Measurements from ENCODE around the gene DYNC2H1. TPM values are rescaled to one million over a fixed set of nuclear protein-coding genes. Genes with fewer than 3 reads are reported as not detected.

The DYNC2H1 gene
- total and polyA plus RNA-seq, 4 donors, result 0.77 to 3.3 (median 2.1) TPM

DNA sequence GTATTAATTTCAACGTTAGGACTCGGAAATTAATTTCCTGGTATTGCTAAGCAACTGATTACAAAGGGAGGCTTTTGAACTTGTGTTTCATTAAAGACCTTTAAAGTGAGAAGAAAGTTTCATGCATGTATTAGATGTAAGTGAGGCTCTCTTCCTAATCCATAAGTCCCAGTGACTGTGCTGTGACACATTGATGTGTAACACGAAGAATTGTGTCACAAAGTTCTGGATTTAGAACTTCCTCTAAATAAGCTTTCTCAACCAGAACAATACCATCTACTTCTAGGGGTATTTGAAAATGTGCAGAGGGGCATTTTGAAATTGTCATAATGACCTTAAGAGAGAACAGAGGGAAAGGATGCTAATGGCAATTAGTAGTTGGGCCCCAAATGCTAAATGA lies 31.7 kb upstream of the DYNC2H1 start:
- H3K9me3 ChIP-seq (ENCODE audit: control insufficient read depth in 4 of 4, low read length in 3 of 4), result no peaks in the 10 kb centered on the region
- peaks cover 9 to 24% (median 14%) of the 10 kb centered on the region in 4 donors for H3K36me3 ChIP-seq (ENCODE audit: control insufficient read depth in 4 of 4, insufficient read depth in 3 of 4, low read depth in 1 of 4, low read length in 3 of 4)
- no peak overlapping the region for H3K4me3 ChIP-seq (ENCODE audit: low read depth in 1 of 3, low read length in 3 of 3)
- no peaks in the 10 kb centered on the region for H3K4me1 ChIP-seq (ENCODE audit: control insufficient read depth in 4 of 4, insufficient read depth in 4 of 4, low read length in 3 of 4)
- no peak for DNase-seq (ENCODE audit: low spot score)
- WGBS, result 94% methylated on average over 3 of the region's 3 CpGs
- H3K9ac ChIP-seq (ENCODE audit: low read depth in 1 of 2, low read length in 2 of 2), result no peak overlapping the region
- no peak overlapping the region for H3K27ac ChIP-seq (ENCODE audit: low read depth in 1 of 2, low read length in 2 of 2)
- no peaks in the 10 kb centered on the region for H3K27me3 ChIP-seq (ENCODE audit: control insufficient read depth in 4 of 4, insufficient read depth in 4 of 4, low read length in 3 of 4)
- TF ChIP-seq GABPA (IDR thresholded peaks at IDR 0.05 in 1 of 2, conservative IDR thresholded peaks at IDR 0.05 in 1 of 2), result no peak
- TF ChIP-seq JUND (IDR thresholded peaks at IDR 0.05), result no peak
- TF ChIP-seq, protein P1, sequence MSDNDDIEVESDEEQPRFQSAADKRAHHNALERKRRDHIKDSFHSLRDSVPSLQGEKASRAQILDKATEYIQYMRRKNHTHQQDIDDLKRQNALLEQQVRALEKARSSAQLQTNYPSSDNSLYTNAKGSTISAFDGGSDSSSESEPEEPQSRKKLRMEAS (IDR thresholded peaks at IDR 0.05), result no peak
- TF ChIP-seq YY1 (IDR thresholded peaks at IDR 0.05), result no peak
- no peak for TF ChIP-seq RXRA (IDR thresholded peaks at IDR 0.05)
- TF ChIP-seq FOXA1 (IDR thresholded peaks at IDR 0.05), result no peak
- no peak for TF ChIP-seq REST (IDR thresholded peaks at IDR 0.05)
- no peak for TF ChIP-seq ZBTB33 (IDR thresholded peaks at IDR 0.05)
- no peak for TF ChIP-seq ATF3 (IDR thresholded peaks at IDR 0.05)
- TF ChIP-seq TAF1 (conservative IDR thresholded peaks at IDR 0.05), result no peak
- TF ChIP-seq, protein P2, sequence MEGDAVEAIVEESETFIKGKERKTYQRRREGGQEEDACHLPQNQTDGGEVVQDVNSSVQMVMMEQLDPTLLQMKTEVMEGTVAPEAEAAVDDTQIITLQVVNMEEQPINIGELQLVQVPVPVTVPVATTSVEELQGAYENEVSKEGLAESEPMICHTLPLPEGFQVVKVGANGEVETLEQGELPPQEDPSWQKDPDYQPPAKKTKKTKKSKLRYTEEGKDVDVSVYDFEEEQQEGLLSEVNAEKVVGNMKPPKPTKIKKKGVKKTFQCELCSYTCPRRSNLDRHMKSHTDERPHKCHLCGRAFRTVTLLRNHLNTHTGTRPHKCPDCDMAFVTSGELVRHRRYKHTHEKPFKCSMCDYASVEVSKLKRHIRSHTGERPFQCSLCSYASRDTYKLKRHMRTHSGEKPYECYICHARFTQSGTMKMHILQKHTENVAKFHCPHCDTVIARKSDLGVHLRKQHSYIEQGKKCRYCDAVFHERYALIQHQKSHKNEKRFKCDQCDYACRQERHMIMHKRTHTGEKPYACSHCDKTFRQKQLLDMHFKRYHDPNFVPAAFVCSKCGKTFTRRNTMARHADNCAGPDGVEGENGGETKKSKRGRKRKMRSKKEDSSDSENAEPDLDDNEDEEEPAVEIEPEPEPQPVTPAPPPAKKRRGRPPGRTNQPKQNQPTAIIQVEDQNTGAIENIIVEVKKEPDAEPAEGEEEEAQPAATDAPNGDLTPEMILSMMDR (IDR thresholded peaks at IDR 0.05; ENCODE audit: low read depth, low read length, missing input control), result no peak

- WGBS, result 97% methylated on average over 5 of the region's 5 CpGs
Observed at GRCh38 chr11:103078710-103079109, 30.5 kb upstream of the DYNC2H1 start.

More at GRCh38 chr11:103078710-103079109, 30.5 kb upstream of the DYNC2H1 start:
- Histone ChIP-seq H3K27me3 (ENCODE audit: control insufficient read depth in 4 of 4, insufficient read depth in 4 of 4, low read length in 3 of 4) (no peaks in the 10 kb centered on the region), H3K27ac (ENCODE audit: low read depth in 1 of 2, low read length in 2 of 2) (no peak overlapping the region), H3K4me3 (ENCODE audit: low read depth in 1 of 3, low read length in 3 of 3) (no peak overlapping the region), H3K4me1 (ENCODE audit: control insufficient read depth in 4 of 4, insufficient read depth in 4 of 4, low read length in 3 of 4) (no peaks in the 10 kb centered on the region), H3K9me3 (ENCODE audit: control insufficient read depth in 4 of 4, low read length in 3 of 4) (no peaks in the 10 kb centered on the region), H3K36me3 (ENCODE audit: control insufficient read depth in 4 of 4, insufficient read depth in 3 of 4, low read depth in 1 of 4, low read length in 3 of 4) (peaks cover 9 to 24% (median 16%) of the 10 kb centered on the region in 4 donors), H3K9ac (ENCODE audit: low read depth in 1 of 2, low read length in 2 of 2) (no peak overlapping the region)
- TF ChIP-seq ATF3 (IDR thresholded peaks at IDR 0.05), result no peak
- TF ChIP-seq EGR1 (IDR thresholded peaks at IDR 0.05; ENCODE audit: low read depth in 2 of 2), result no peak
- TF ChIP-seq HNF4A (conservative IDR thresholded peaks at IDR 0.05), result no peak
- no peak for TF ChIP-seq YY1 (IDR thresholded peaks at IDR 0.05)
- TF ChIP-seq HNF4G (IDR thresholded peaks at IDR 0.05), result no peak
- TF ChIP-seq FOXA2 (IDR thresholded peaks at IDR 0.05), result no peak
- TF ChIP-seq, protein P2 (IDR thresholded peaks at IDR 0.05; ENCODE audit: low read depth, low read length, missing input control), result no peak
- no peak for DNase-seq (ENCODE audit: low spot score)

All from liver (tissue), 9 donors.